ENCODE results near the gene BBIP1.

DNA sequence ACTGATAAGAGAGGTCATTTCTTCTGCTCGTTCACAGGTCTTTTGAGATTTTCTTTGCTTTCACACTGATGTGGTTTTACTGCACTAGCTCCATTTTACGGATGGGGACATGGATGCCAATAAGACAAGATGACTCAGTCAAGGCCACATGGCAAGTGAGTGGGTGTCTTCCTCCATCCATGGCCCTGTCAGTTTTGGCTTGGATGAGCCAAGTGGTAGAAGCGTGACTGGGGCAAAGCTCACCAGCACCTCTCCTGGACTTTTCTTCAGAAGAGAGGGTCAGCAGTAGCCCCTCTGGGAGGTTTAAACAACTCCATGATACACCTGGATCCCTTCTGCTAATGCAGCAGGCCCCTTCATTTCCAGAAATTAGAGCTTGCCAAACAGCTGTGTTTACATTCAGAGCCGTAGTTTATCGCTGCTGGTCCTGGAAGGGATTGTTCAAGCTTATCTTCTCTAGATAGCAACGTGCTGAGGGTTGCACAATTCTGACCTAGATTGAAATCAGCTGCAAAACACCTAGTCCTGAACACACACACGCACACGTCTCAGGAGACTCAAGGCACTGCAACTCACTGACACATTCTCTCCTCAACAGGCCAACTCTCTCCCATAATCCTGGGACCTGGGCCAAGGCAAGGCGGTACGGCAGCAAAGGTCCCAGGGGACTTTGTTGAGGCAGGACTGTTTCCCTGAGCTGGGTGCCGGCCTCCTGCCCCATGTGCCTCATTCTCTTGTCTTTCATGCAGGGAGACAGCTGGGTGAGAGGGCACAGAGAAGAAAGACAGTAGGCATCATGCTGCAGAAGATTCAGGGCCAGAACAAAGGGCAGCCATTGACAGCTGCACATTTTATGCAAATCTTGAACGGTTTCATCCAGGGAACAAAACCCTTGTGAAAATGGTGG is 61.5 kb downstream of the BBIP1 start:
- no peak for TF ChIP-seq CTCF (IDR thresholded peaks at IDR 0.05; ENCODE audit: borderline replicate concordance, extremely low read depth, low read length, poor library complexity, severe bottlenecking)
- no peak for TF ChIP-seq EZH2 (IDR thresholded peaks at IDR 0.05; ENCODE audit: borderline replicate concordance, low read depth, low read length, severe bottlenecking)

Data from DND-41 (cell line).